Transverse colon (tissue), 4 donors: ENCODE measurements around the gene PHRF1. TPM values are rescaled to one million over a fixed set of nuclear protein-coding genes. Genes with fewer than 3 reads are reported as not detected.

ENCODE experiments used
- DNase-seq: peaks from one replicate; pipeline ENCODE4 v3.0.0-alpha.2; 2019
- H3K27ac ChIP-seq, 4 donors: fragments of 200-600 bp; sonication (generic); 2 replicates each; pipeline ENCODE4 v1.5.1; 2016 to 2018; ENCODE audit warnings: inconsistent platforms in 4 of 4
- H3K27me3 ChIP-seq: fragments of 200-600 bp; sonication (generic); 2 replicates; pipeline ENCODE4 v1.5.1; 2017; ENCODE audit warnings: inconsistent platforms
- H3K36me3 ChIP-seq, 4 donors: fragments of 200-600 bp; sonication (generic); 2 replicates each; pipeline ENCODE4 v1.5.1; 2017 to 2019; ENCODE audit warnings: inconsistent platforms in 4 of 4
- H3K4me1 ChIP-seq, 4 donors: fragments of 200-600 bp; sonication (generic); 2 replicates each; pipeline ENCODE4 v1.5.1; 2017 to 2020; ENCODE audit warnings: inconsistent platforms in 4 of 4
- H3K4me3 ChIP-seq, 4 donors: fragments of 200-600 bp; sonication (generic); 1 replicate in 1 of 4; 2 replicates in 3 of 4; pipeline versions ENCODE4 v1.5.1 to v1.6.1; 2017 to 2019; ENCODE audit warnings: inconsistent platforms in 4 of 4
- H3K9me3 ChIP-seq, 2 donors: fragments of 200-600 bp; sonication (generic); 2 replicates each; pipeline ENCODE4 v1.5.1; 2017 to 2019; ENCODE audit warnings: inconsistent platforms in 2 of 2
- EP300 ChIP-seq: sonication (generic); formaldehyde crosslinking; IDR thresholded peaks from one replicate; pipeline ENCODE4 v1.6.1; 2017; ENCODE audit warnings: antibody characterized with exemption, low read depth
- POLR2A ChIP-seq: fragments of 450-650 bp; IDR thresholded peaks from one replicate; pipeline ENCODE4 v1.6.1; 2016; ENCODE audit warnings: antibody characterized with exemption, mild to moderate bottlenecking, moderate library complexity
- POLR2AphosphoS5 ChIP-seq, 3 donors: sonication (generic); formaldehyde crosslinking; IDR thresholded peaks; one replicate each; pipeline ENCODE4 v1.6.1; 2016; ENCODE audit warnings: antibody characterized with exemption in 3 of 3
- WGBS, 2 donors: methylation state at CpG; one replicate each; pipeline ENCODE4 v1.1.5; 2018; ENCODE audit warnings: low coverage in 1 of 2; 5-methylcytosine and 5-hydroxymethylcytosine counted together
- in situ Hi-C, 4 donors: fragments of 200-750 bp; cut with MboI; loops; one replicate each; pipeline versions ENCODE4 v1.15.0 to v1.15.1; 2017; ENCODE audit warnings: low sequenced_read_pairs in 3 of 4, low pct_ligation_motif_present in 1 of 4, low pct_unique_long_range_greater_than_20kb in 1 of 4
- intact Hi-C: fragments of 100-400 bp; cut with DNase I; formaldehyde crosslinking; loops from one replicate; pipeline ENCODE4 v1.15.1; 2023; ENCODE audit warnings: low total_unique reads
- small RNA-seq, 4 donors: library from RNA; depleted of rRNA; stranded (forward); fragments of <200 nt; gene quantifications; one replicate each; pipeline ENCODE3, GENCODE V24; 2016
- total RNA-seq, 4 donors: library from RNA; depleted of rRNA; stranded (reverse); fragments of >200 nt; gene quantifications; one replicate each; pipeline ENCODE4 v1.1.0, GENCODE V29; 2016
- TF ChIP-seq, protein P1 (sequence below), 5 experiments: fragments of 200-600 bp in 3 of 5; fragments of 450-650 bp in 2 of 5; sonication (generic) in 3 of 5; IDR thresholded peaks; 1 replicate in 2 of 5; 2 replicates in 3 of 5; pipeline ENCODE4 v1.5.1; 2016 to 2017; ENCODE audit warnings: antibody characterized with exemption in 5 of 5, inconsistent platforms in 3 of 5, mild to moderate bottlenecking in 2 of 5, moderate library complexity in 1 of 5

Gene PHRF1
- total RNA-seq, 4 donors from 2014 or later: 28.4 to 60.6 (median 43.2) TPM

- Histone ChIP-seq H3K36me3 (no peaks in the 10 kb centered on the region), H3K9me3 (no peaks in the 10 kb centered on the region), H3K27ac (no peak overlapping the region), H3K4me1 (peaks cover 0 to 10% (median 5%) of the 10 kb centered on the region in 4 donors), H3K4me3 (no peak overlapping the region), H3K27me3 (no peaks in the 10 kb centered on the region)
- in situ Hi-C loops: loop anchor here in 1 of 4 donors (10.0 kb wide), 1 partner anchor 65 kb away; no protein-coding TSS in a partner anchor
- intact Hi-C loops: no loop called here
- WGBS, 2 donors: 79 to 94% methylated on average over 2 to 17 of the region's 19 CpGs
- no peak for DNase-seq
- TF ChIP-seq, protein P1, sequence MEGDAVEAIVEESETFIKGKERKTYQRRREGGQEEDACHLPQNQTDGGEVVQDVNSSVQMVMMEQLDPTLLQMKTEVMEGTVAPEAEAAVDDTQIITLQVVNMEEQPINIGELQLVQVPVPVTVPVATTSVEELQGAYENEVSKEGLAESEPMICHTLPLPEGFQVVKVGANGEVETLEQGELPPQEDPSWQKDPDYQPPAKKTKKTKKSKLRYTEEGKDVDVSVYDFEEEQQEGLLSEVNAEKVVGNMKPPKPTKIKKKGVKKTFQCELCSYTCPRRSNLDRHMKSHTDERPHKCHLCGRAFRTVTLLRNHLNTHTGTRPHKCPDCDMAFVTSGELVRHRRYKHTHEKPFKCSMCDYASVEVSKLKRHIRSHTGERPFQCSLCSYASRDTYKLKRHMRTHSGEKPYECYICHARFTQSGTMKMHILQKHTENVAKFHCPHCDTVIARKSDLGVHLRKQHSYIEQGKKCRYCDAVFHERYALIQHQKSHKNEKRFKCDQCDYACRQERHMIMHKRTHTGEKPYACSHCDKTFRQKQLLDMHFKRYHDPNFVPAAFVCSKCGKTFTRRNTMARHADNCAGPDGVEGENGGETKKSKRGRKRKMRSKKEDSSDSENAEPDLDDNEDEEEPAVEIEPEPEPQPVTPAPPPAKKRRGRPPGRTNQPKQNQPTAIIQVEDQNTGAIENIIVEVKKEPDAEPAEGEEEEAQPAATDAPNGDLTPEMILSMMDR (IDR thresholded peaks at IDR 0.05): no peak
- no peak for TF ChIP-seq POLR2AphosphoS5 (IDR thresholded peaks at IDR 0.05)
- TF ChIP-seq POLR2A: no peak
- TF ChIP-seq EP300: no peak
Observed at GRCh38 chr11:660281-660680, 84.0 kb downstream of the PHRF1 start.

GRCh38 chr11:660681-661444 is 84.6 kb downstream of the PHRF1 start:
- H3K4me3 ChIP-seq: no peak overlapping the region
- intact Hi-C loops (no loop called here), in situ Hi-C loops (loop anchor here in 1 of 4 donors (10.0 kb wide), 1 partner anchor 64 kb away; no protein-coding TSS in a partner anchor)
- no peaks in the 10 kb centered on the region for H3K36me3 ChIP-seq
- no peaks in the 10 kb centered on the region for H3K9me3 ChIP-seq
- no peak overlapping the region for H3K27ac ChIP-seq
- WGBS, 2 donors: 92 to 93% methylated on average over 2 to 19 of the region's 19 CpGs
- no peak for DNase-seq
- TF ChIP-seq EP300 (no peak), POLR2A (no peak), POLR2AphosphoS5 (IDR thresholded peaks at IDR 0.05) (no peak)
- TF ChIP-seq, protein P1 (IDR thresholded peaks at IDR 0.05): no peak
- no peaks in the 10 kb centered on the region for H3K27me3 ChIP-seq
- H3K4me1 ChIP-seq: peaks cover 0 to 10% (median 2%) of the 10 kb centered on the region in 4 donors

Small RNA genes lying within 50 kb of the gene (small RNA-seq; reads per million reads assigned to genes)
- gene MIR210: 11.8 to 199 (median 54.1) reads per million in 4 donors

Other genes starting within 250 kb of the PHRF1 start
- gene B4GALNT4, start 207.0 kb upstream of the PHRF1 start, total RNA-seq: 1 to 10 TPM in 2 of 4 donors, under 1 TPM in 1, not detected in 1; 0.82 to 3.0 (median 1.3) TPM
- gene PKP3, start 182.3 kb upstream of the PHRF1 start, total RNA-seq: 100 to 1,000 TPM; 159 to 359 (median 200) TPM
- gene SIGIRR, start 161.5 kb upstream of the PHRF1 start, total RNA-seq: 100 to 1,000 TPM; 107 to 344 (median 148) TPM
- 100 to 1,000 TPM; 117 to 490 (median 296) TPM for gene ANO9, start 134.5 kb upstream of the PHRF1 start, total RNA-seq
- 100 to 1,000 TPM in 2 of 4 donors, 10 to 100 TPM in 2; 28.5 to 264 (median 76.0) TPM for gene PTDSS2, start 126.2 kb upstream of the PHRF1 start, total RNA-seq
- 100 to 1,000 TPM; 151 to 309 (median 198) TPM for gene RNH1, start 69.2 kb upstream of the PHRF1 start, total RNA-seq
- gene HRAS, start 40.9 kb upstream of the PHRF1 start, total RNA-seq: 10 to 100 TPM; 31.0 to 57.1 (median 33.9) TPM
- 1 to 10 TPM; 2.3 to 8.4 (median 3.1) TPM for gene LRRC56, start 38.9 kb upstream of the PHRF1 start, total RNA-seq
- 10 to 100 TPM; 14.8 to 89.0 (median 16.6) TPM for gene LMNTD2, start 15.7 kb upstream of the PHRF1 start, total RNA-seq
- gene RASSF7, start 15.5 kb upstream of the PHRF1 start, total RNA-seq: 100 to 1,000 TPM; 131 to 247 (median 213) TPM
- gene IRF7, start 39.5 kb downstream of the PHRF1 start, total RNA-seq: 100 to 1,000 TPM in 1 of 4 donors, 10 to 100 TPM in 3; 40.4 to 122 (median 49.9) TPM
- gene CDHR5, start 48.5 kb downstream of the PHRF1 start, total RNA-seq: 1,000 to 10,000 TPM in 1 of 4 donors, 100 to 1,000 TPM in 3; 256 to 1,063 (median 597) TPM
- not detected for gene SCT, start 50.7 kb downstream of the PHRF1 start, total RNA-seq
- not detected for gene DRD4, start 60.8 kb downstream of the PHRF1 start, total RNA-seq
- gene DEAF1, start 118.8 kb downstream of the PHRF1 start, total RNA-seq: 10 to 100 TPM; 24.4 to 84.5 (median 34.0) TPM
- gene TMEM80, start 119.3 kb downstream of the PHRF1 start, total RNA-seq: 100 to 1,000 TPM in 1 of 4 donors, 10 to 100 TPM in 3; 19.3 to 121 (median 41.8) TPM
- gene EPS8L2, start 129.8 kb downstream of the PHRF1 start, total RNA-seq: 1,000 to 10,000 TPM in 1 of 4 donors, 100 to 1,000 TPM in 3; 257 to 1,130 (median 322) TPM
- 100 to 1,000 TPM; 124 to 164 (median 141) TPM for gene TALDO1, start 171.0 kb downstream of the PHRF1 start, total RNA-seq
- gene GATD1, start 201.0 kb downstream of the PHRF1 start, total RNA-seq: 100 to 1,000 TPM in 1 of 4 donors, 10 to 100 TPM in 3; 28.0 to 239 (median 38.4) TPM
- 1 to 10 TPM in 1 of 4 donors, under 1 TPM in 1, not detected in 2; 0.79 to 1.2 TPM for gene CEND1, start 213.6 kb downstream of the PHRF1 start, total RNA-seq
- gene SLC25A22, start 221.8 kb downstream of the PHRF1 start, total RNA-seq: 10 to 100 TPM in 2 of 4 donors, 1 to 10 TPM in 2; 6.0 to 28.3 (median 9.7) TPM
- 100 to 1,000 TPM in 2 of 4 donors, 10 to 100 TPM in 2; 26.0 to 185 (median 70.5) TPM for gene PIDD1, start 228.8 kb downstream of the PHRF1 start, total RNA-seq
- gene RPLP2, start 233.5 kb downstream of the PHRF1 start, total RNA-seq: 100 to 1,000 TPM; 273 to 670 (median 466) TPM
- gene PNPLA2, start 242.4 kb downstream of the PHRF1 start, total RNA-seq: 100 to 1,000 TPM in 3 of 4 donors, 10 to 100 TPM in 1; 61.7 to 821 (median 134) TPM